Hematopoietic multipotent progenitor cell treated with erythropoietin and hydrocortisone succinate and interleukin-3 and kit ligand, for 8 days (in vitro differentiated cells): ENCODE measurements around the gene TMC8.

Experiments
- DNase-seq: peaks from one replicate; pipeline ENCODE4 v3.0.0-alpha.2; 2015

The TMC8 gene

GRCh38 chr17:78185981-78186691 is 55.6 kb downstream of the TMC8 start:
- DNase-seq: peak; percentile 75

- peak; percentile 97 for DNase-seq
These were observed 56.4 kb downstream of the TMC8 start, which contains the start of the genes AFMID and TK1 for GRCh38 chr17:78186692-78187595. TSS of gene AFMID (plus strand) at chr17:78187362. CDS start at chr17:78187371, 9 bp downstream. TSS of gene TK1 (minus strand) at chr17:78187052. CDS start at chr17:78186994, 58 bp downstream.
